ENCODE data around the gene LAMC3. TPM values are rescaled to one million over a fixed set of nuclear protein-coding genes. Genes with fewer than 3 reads are reported as not detected.

Gene LAMC3
- total RNA-seq, 2 experiments from 2014 or later = not detected

GRCh38 chr9:130988905-130989304 lies 20.1 kb upstream of the LAMC3 start:
- Mint-ChIP-seq H3K4me1 (ENCODE audit: low read depth) (no peaks in the 10 kb centered on the region), H3K27me3 (ENCODE audit: low read depth) (no peaks in the 10 kb centered on the region), H3K4me3 (no peak overlapping the region), H3K9me3 (ENCODE audit: insufficient read depth) (no peaks in the 10 kb centered on the region), H3K36me3 (ENCODE audit: low read depth) (no peaks in the 10 kb centered on the region), H3K27ac (no peak overlapping the region)
- DNase-seq (no peak), ATAC-seq (no peak)
- ChIA-PET POLR2A (no interaction called here), CTCF (no interaction called here)

- no peaks in the 10 kb centered on the region for H3K27me3 Mint-ChIP-seq (ENCODE audit: low read depth)
- POLR2A ChIA-PET = no interaction called here
- no peak for DNase-seq
- H3K4me3 Mint-ChIP-seq = no peak overlapping the region
- no peak overlapping the region for H3K27ac Mint-ChIP-seq
- no peak for ATAC-seq
- CTCF ChIA-PET = no interaction called here
- no peaks in the 10 kb centered on the region for H3K4me1 Mint-ChIP-seq (ENCODE audit: low read depth)
- no peaks in the 10 kb centered on the region for H3K36me3 Mint-ChIP-seq (ENCODE audit: low read depth)
- no peaks in the 10 kb centered on the region for H3K9me3 Mint-ChIP-seq (ENCODE audit: insufficient read depth)
Measured at GRCh38 chr9:130989391-130989790, 19.6 kb upstream of the LAMC3 start.

GRCh38 chr9:130989891-130990290 lies 19.1 kb upstream of the LAMC3 start:
- Mint-ChIP-seq H3K4me1 (ENCODE audit: low read depth) (no peaks in the 10 kb centered on the region), H3K27me3 (ENCODE audit: low read depth) (no peaks in the 10 kb centered on the region), H3K27ac (no peak overlapping the region), H3K36me3 (ENCODE audit: low read depth) (no peaks in the 10 kb centered on the region), H3K4me3 (no peak overlapping the region), H3K9me3 (ENCODE audit: insufficient read depth) (no peaks in the 10 kb centered on the region)
- POLR2A ChIA-PET = no interaction called here
- no peak for DNase-seq
- no peak for ATAC-seq
- CTCF ChIA-PET = no interaction called here

GRCh38 chr9:130990306-130990977 lies 18.5 kb upstream of the LAMC3 start:
- POLR2A ChIA-PET = no interaction called here
- no peaks in the 10 kb centered on the region for H3K36me3 Mint-ChIP-seq (ENCODE audit: low read depth)
- no peak for DNase-seq
- H3K9me3 Mint-ChIP-seq (ENCODE audit: insufficient read depth) = no peaks in the 10 kb centered on the region
- H3K27ac Mint-ChIP-seq = no peak overlapping the region
- H3K4me3 Mint-ChIP-seq = no peak overlapping the region
- ATAC-seq = no peak
- H3K4me1 Mint-ChIP-seq (ENCODE audit: low read depth) = no peaks in the 10 kb centered on the region
- CTCF ChIA-PET = no interaction called here
- H3K27me3 Mint-ChIP-seq (ENCODE audit: low read depth) = no peaks in the 10 kb centered on the region

GRCh38 chr9:130990978-130991777 lies 17.8 kb upstream of the LAMC3 start:
- CTCF ChIA-PET = no interaction called here
- Mint-ChIP-seq H3K27me3 (ENCODE audit: low read depth) (no peaks in the 10 kb centered on the region), H3K36me3 (ENCODE audit: low read depth) (no peaks in the 10 kb centered on the region), H3K27ac (no peak overlapping the region), H3K4me3 (no peak overlapping the region), H3K4me1 (ENCODE audit: low read depth) (no peaks in the 10 kb centered on the region), H3K9me3 (ENCODE audit: insufficient read depth) (no peaks in the 10 kb centered on the region)
- ATAC-seq (no peak), DNase-seq (no peak)
- POLR2A ChIA-PET = no interaction called here

GRCh38 chr9:130991778-130992681 lies 16.9 kb upstream of the LAMC3 start:
- ATAC-seq (no peak), DNase-seq (no peak)
- no peaks in the 10 kb centered on the region for H3K27me3 Mint-ChIP-seq (ENCODE audit: low read depth)
- ChIA-PET CTCF (no interaction called here), POLR2A (no interaction called here)
- H3K4me3 Mint-ChIP-seq = no peak overlapping the region
- no peak overlapping the region for H3K27ac Mint-ChIP-seq
- no peaks in the 10 kb centered on the region for H3K36me3 Mint-ChIP-seq (ENCODE audit: low read depth)
- H3K4me1 Mint-ChIP-seq (ENCODE audit: low read depth) = no peaks in the 10 kb centered on the region
- no peaks in the 10 kb centered on the region for H3K9me3 Mint-ChIP-seq (ENCODE audit: insufficient read depth)

GRCh38 chr9:130992682-130993032 lies 16.3 kb upstream of the LAMC3 start:
- H3K9me3 Mint-ChIP-seq (ENCODE audit: insufficient read depth) = no peaks in the 10 kb centered on the region
- POLR2A ChIA-PET = no interaction called here

GRCh38 chr9:130993303-130994030 lies 15.5 kb upstream of the LAMC3 start:
- no peak for DNase-seq
- Mint-ChIP-seq H3K9me3 (ENCODE audit: insufficient read depth) (no peaks in the 10 kb centered on the region), H3K27me3 (ENCODE audit: low read depth) (no peaks in the 10 kb centered on the region), H3K4me1 (ENCODE audit: low read depth) (no peaks in the 10 kb centered on the region), H3K27ac (no peak overlapping the region), H3K4me3 (no peak overlapping the region), H3K36me3 (ENCODE audit: low read depth) (no peaks in the 10 kb centered on the region)
- no peak for ATAC-seq
- ChIA-PET POLR2A (no interaction called here), CTCF (interaction anchor here (0.7 kb wide), 1 partner anchor 53 kb away, joined by 3 read pairs; no protein-coding TSS in a partner anchor)

More at GRCh38 chr9:130992682-130993032, 16.3 kb upstream of the LAMC3 start:
- Mint-ChIP-seq H3K4me1 (ENCODE audit: low read depth) (no peaks in the 10 kb centered on the region), H3K4me3 (no peak overlapping the region), H3K27me3 (ENCODE audit: low read depth) (no peaks in the 10 kb centered on the region), H3K36me3 (ENCODE audit: low read depth) (no peaks in the 10 kb centered on the region), H3K27ac (no peak overlapping the region)
- DNase-seq (no peak), ATAC-seq (no peak)
- CTCF ChIA-PET = no interaction called here

- H3K4me3 Mint-ChIP-seq = no peak overlapping the region
- no peak for DNase-seq
- no peaks in the 10 kb centered on the region for H3K4me1 Mint-ChIP-seq (ENCODE audit: low read depth)
- H3K27me3 Mint-ChIP-seq (ENCODE audit: low read depth) = peaks cover 3% of the 10 kb centered on the region
- H3K27ac Mint-ChIP-seq = no peak overlapping the region
- ChIA-PET CTCF (no interaction called here), POLR2A (no interaction called here)
- no peaks in the 10 kb centered on the region for H3K9me3 Mint-ChIP-seq (ENCODE audit: insufficient read depth)
- no peak for ATAC-seq
- H3K36me3 Mint-ChIP-seq (ENCODE audit: low read depth) = no peaks in the 10 kb centered on the region
Measured at GRCh38 chr9:130994135-130995085, 14.6 kb upstream of the LAMC3 start.

- Mint-ChIP-seq H3K27me3 (ENCODE audit: low read depth) (peaks cover 3% of the 10 kb centered on the region), H3K4me1 (ENCODE audit: low read depth) (no peaks in the 10 kb centered on the region), H3K4me3 (no peak overlapping the region), H3K27ac (no peak overlapping the region), H3K9me3 (ENCODE audit: insufficient read depth) (no peaks in the 10 kb centered on the region), H3K36me3 (ENCODE audit: low read depth) (no peaks in the 10 kb centered on the region)
- CTCF ChIA-PET = no interaction called here
- POLR2A ChIA-PET = no interaction called here
- no peak for ATAC-seq
- DNase-seq = no peak
Measured at GRCh38 chr9:130995086-130996011, 13.6 kb upstream of the LAMC3 start.
